ENCODE data around the gene MAST3. TPM values are rescaled to one million over a fixed set of nuclear protein-coding genes. Genes with fewer than 3 reads are reported as not detected.

MAST3 gene
- total and polyA plus RNA-seq, 2 of the 8 experiments (the other 6 are each of a cell fraction or from before 2014, with no cell fraction given), result 3.4 to 9.0 TPM

GRCh38 chr19:18183529-18183928 lies 86.0 kb downstream of the MAST3 start:
- H3K27me3 ChIP-seq (replicated peaks in 1 of 4; ENCODE audit: control insufficient read depth in 3 of 4, extremely low read depth in 1 of 4, insufficient read depth in 3 of 4, low read length in 3 of 4), result no peaks in the 10 kb centered on the region
- H3K14ac ChIP-seq (ENCODE audit: insufficient read length), result no peak overlapping the region
- H3K79me2 ChIP-seq (ENCODE audit: control insufficient read depth in 1 of 2, insufficient read depth in 2 of 2, low read length in 2 of 2), result no peaks in the 10 kb centered on the region
- H3K36me3 ChIP-seq (ENCODE audit: control insufficient read depth in 2 of 4, insufficient read depth in 4 of 4, low read length in 3 of 4), result no peaks in the 10 kb centered on the region
- no peaks in the 10 kb centered on the region for H3K9me3 ChIP-seq (ENCODE audit: insufficient read depth in 2 of 2, low read depth in 1 of 2, low read length in 1 of 2)
- no peak overlapping the region for H2BK12ac ChIP-seq (ENCODE audit: low read depth, low read length)
- H2BK15ac ChIP-seq (ENCODE audit: low read length), result no peak overlapping the region
- H2AFZ ChIP-seq (ENCODE audit: low read length), result no peak overlapping the region
- ChIA-PET POLR2A (ENCODE audit: partially characterized antibody) (interaction anchor here (0.8 to 1.3 kb wide), 5 partner anchors 9 to 62 kb away, joined by 3 to 7 read pairs (median 4); partner anchors contain the start of gene IFI30), CTCF (ENCODE audit: partially characterized antibody) (interaction anchor here (0.6 to 4.1 kb wide), 6 partner anchors 8 to 141 kb away, joined by 3 to 20 read pairs (median 4); partner anchors contain the start of gene MPV17L2)
- no peak for FAIRE-seq
- H3K4me1 ChIP-seq (replicated peaks in 1 of 4; ENCODE audit: control insufficient read depth in 3 of 4, insufficient read depth in 4 of 4, low read length in 3 of 4), result peaks cover 0 to 5% (median 1%) of the 10 kb centered on the region in 4 experiments; a peak in 4 of 7 replicates
- H4K20me1 ChIP-seq (replicated peaks in 1 of 2; ENCODE audit: control insufficient read depth in 1 of 2, insufficient read depth in 2 of 2, low read length in 2 of 2), result no peaks in the 10 kb centered on the region
- no peak overlapping the region for H3K18ac ChIP-seq (ENCODE audit: extremely low read depth, low read length)
- no peak overlapping the region for H3K56ac ChIP-seq (replicated peaks; ENCODE audit: insufficient read length, low read depth, low read length)
- no peak overlapping the region for H2AK5ac ChIP-seq (ENCODE audit: low read depth, low read length)
- TF ChIP-seq KDM4A (IDR thresholded peaks at IDR 0.05; ENCODE audit: low read depth, low read length, severe bottlenecking) (no peak), BCL11A (IDR thresholded peaks at IDR 0.05; ENCODE audit: low read depth in 2 of 2, low read length in 2 of 2) (no peak), E2F6 (IDR thresholded peaks at IDR 0.05) (no peak)
- H2BK20ac ChIP-seq (ENCODE audit: low read length), result no peak overlapping the region
- H3K79me1 ChIP-seq (ENCODE audit: low read depth, low read length), result no peaks in the 10 kb centered on the region
- no peak for DNase-seq (ENCODE audit: low read depth in 1 of 2, low spot score in 2 of 2)
- no peak overlapping the region for H4K5ac ChIP-seq (ENCODE audit: insufficient read length, low read depth, low read length)
- H3K4ac ChIP-seq (replicated peaks; ENCODE audit: insufficient read length, low read depth, low read length), result no peak overlapping the region
- H4K8ac ChIP-seq (ENCODE audit: extremely low read depth, insufficient read depth, low read length), result no peak overlapping the region
- no peak overlapping the region for H2BK5ac ChIP-seq (ENCODE audit: low read depth, low read length)
- no peaks in the 10 kb centered on the region for H3K23me2 ChIP-seq (ENCODE audit: low read depth, low read length)
- no peak overlapping the region for H2BK120ac ChIP-seq (replicated peaks; ENCODE audit: low read depth, low read length)
- H3K27ac ChIP-seq (ENCODE audit: low read depth, low read length), result no peak overlapping the region
- H3K4me2 ChIP-seq (ENCODE audit: insufficient read depth in 1 of 2, low read depth in 2 of 2, low read length in 2 of 2), result no peak overlapping the region
- no peak overlapping the region for H3K23ac ChIP-seq (ENCODE audit: insufficient read length)
- H4K91ac ChIP-seq (replicated peaks; ENCODE audit: insufficient read length, low read length), result no peak overlapping the region
- no peak overlapping the region for H3K4me3 ChIP-seq (ENCODE audit: extremely low read depth in 1 of 4, insufficient read depth in 2 of 4, low read depth in 3 of 4, low read length in 4 of 4)
- H3K9ac ChIP-seq (replicated peaks in 1 of 4; ENCODE audit: extremely low read depth in 1 of 4, low read depth in 3 of 4, low read length in 3 of 4), result no peak overlapping the region

Data from H1 (cell line).